Measurements from ENCODE around the gene MAN1A1.

The MAN1A1 gene

GRCh38 chr6:119163006-119163405 lies 186.6 kb downstream of the MAN1A1 start:
- no peak for DNase-seq
- TF ChIP-seq CTCF (IDR thresholded peaks at IDR 0.05): no peak
- H3K4me3 Mint-ChIP-seq: no peak overlapping the region
- no peaks in the 10 kb centered on the region for H3K9me3 Mint-ChIP-seq
- no peak overlapping the region for H3K27ac Mint-ChIP-seq
- peaks cover 5% of the 10 kb centered on the region for H3K27me3 Mint-ChIP-seq (ENCODE audit: low read depth, poor library complexity)
- no peaks in the 10 kb centered on the region for H3K36me3 Mint-ChIP-seq (ENCODE audit: low read depth)
- H3K4me1 Mint-ChIP-seq: no peaks in the 10 kb centered on the region

- Mint-ChIP-seq H3K27ac (no peak overlapping the region), H3K36me3 (ENCODE audit: low read depth) (no peaks in the 10 kb centered on the region), H3K9me3 (no peaks in the 10 kb centered on the region), H3K4me3 (no peak overlapping the region), H3K27me3 (ENCODE audit: low read depth, poor library complexity) (peaks cover 7% of the 10 kb centered on the region), H3K4me1 (no peaks in the 10 kb centered on the region)
- no peak for TF ChIP-seq CTCF (IDR thresholded peaks at IDR 0.05)
- no peak for DNase-seq
These were observed 187.3 kb downstream of the MAN1A1 start for GRCh38 chr6:119162134-119162775.

GRCh38 chr6:119161438-119161837 lies 188.1 kb downstream of the MAN1A1 start:
- no peak for TF ChIP-seq CTCF (IDR thresholded peaks at IDR 0.05)
- H3K9me3 Mint-ChIP-seq: no peaks in the 10 kb centered on the region
- no peaks in the 10 kb centered on the region for H3K4me1 Mint-ChIP-seq
- DNase-seq: no peak
- no peak overlapping the region for H3K4me3 Mint-ChIP-seq
- H3K27me3 Mint-ChIP-seq (ENCODE audit: low read depth, poor library complexity): peaks cover 8% of the 10 kb centered on the region
- H3K36me3 Mint-ChIP-seq (ENCODE audit: low read depth): no peaks in the 10 kb centered on the region
- no peak overlapping the region for H3K27ac Mint-ChIP-seq

- TF ChIP-seq CTCF (IDR thresholded peaks at IDR 0.05): no peak
- H3K36me3 Mint-ChIP-seq (ENCODE audit: low read depth): no peaks in the 10 kb centered on the region
- no peak for DNase-seq
- no peaks in the 10 kb centered on the region for H3K4me1 Mint-ChIP-seq
- H3K4me3 Mint-ChIP-seq: no peak overlapping the region
- H3K27ac Mint-ChIP-seq: no peak overlapping the region
- H3K27me3 Mint-ChIP-seq (ENCODE audit: low read depth, poor library complexity): peaks cover 6% of the 10 kb centered on the region
- H3K9me3 Mint-ChIP-seq: no peaks in the 10 kb centered on the region
These were observed 188.7 kb downstream of the MAN1A1 start for GRCh38 chr6:119160911-119161310.

- Mint-ChIP-seq H3K4me3 (no peak overlapping the region), H3K9me3 (no peaks in the 10 kb centered on the region), H3K4me1 (no peaks in the 10 kb centered on the region), H3K36me3 (ENCODE audit: low read depth) (no peaks in the 10 kb centered on the region), H3K27ac (no peak overlapping the region), H3K27me3 (ENCODE audit: low read depth, poor library complexity) (peaks cover 6% of the 10 kb centered on the region)
- DNase-seq: no peak
- no peak for TF ChIP-seq CTCF (IDR thresholded peaks at IDR 0.05)
These were observed 191.3 kb downstream of the MAN1A1 start for GRCh38 chr6:119158057-119158848.

- no peak overlapping the region for H3K27ac Mint-ChIP-seq
- TF ChIP-seq CTCF (IDR thresholded peaks at IDR 0.05): no peak
- no peaks in the 10 kb centered on the region for H3K36me3 Mint-ChIP-seq (ENCODE audit: low read depth)
- no peaks in the 10 kb centered on the region for H3K9me3 Mint-ChIP-seq
- H3K27me3 Mint-ChIP-seq (ENCODE audit: low read depth, poor library complexity): peaks cover 6% of the 10 kb centered on the region
- no peak for DNase-seq
- no peak overlapping the region for H3K4me3 Mint-ChIP-seq
- H3K4me1 Mint-ChIP-seq: no peaks in the 10 kb centered on the region
These were observed 192.1 kb downstream of the MAN1A1 start for GRCh38 chr6:119157506-119157815.
